OCI-LY1 (cell line): ENCODE results near the gene CDK5RAP2.

Experiments
- EZH2 ChIP-seq: fragments of 200-600 bp; sonication (generic), shearing (Covaris generic); IDR thresholded peaks from 2 replicates; pipeline ENCODE4 v1.8.0; 2017; ENCODE audit warnings: borderline replicate concordance, mixed run types, mild to moderate bottlenecking, antibody characterized with exemption, low read length, moderate library complexity, mixed read lengths
- TF ChIP-seq, protein P1 (sequence below): fragments of 200-600 bp; sonication (generic), shearing (Covaris generic); IDR thresholded peaks from 2 replicates; pipeline ENCODE4 v1.5.1; 2017; ENCODE audit warnings: mild to moderate bottlenecking, antibody characterized with exemption, low read length, moderate library complexity, mixed read lengths

DNA sequence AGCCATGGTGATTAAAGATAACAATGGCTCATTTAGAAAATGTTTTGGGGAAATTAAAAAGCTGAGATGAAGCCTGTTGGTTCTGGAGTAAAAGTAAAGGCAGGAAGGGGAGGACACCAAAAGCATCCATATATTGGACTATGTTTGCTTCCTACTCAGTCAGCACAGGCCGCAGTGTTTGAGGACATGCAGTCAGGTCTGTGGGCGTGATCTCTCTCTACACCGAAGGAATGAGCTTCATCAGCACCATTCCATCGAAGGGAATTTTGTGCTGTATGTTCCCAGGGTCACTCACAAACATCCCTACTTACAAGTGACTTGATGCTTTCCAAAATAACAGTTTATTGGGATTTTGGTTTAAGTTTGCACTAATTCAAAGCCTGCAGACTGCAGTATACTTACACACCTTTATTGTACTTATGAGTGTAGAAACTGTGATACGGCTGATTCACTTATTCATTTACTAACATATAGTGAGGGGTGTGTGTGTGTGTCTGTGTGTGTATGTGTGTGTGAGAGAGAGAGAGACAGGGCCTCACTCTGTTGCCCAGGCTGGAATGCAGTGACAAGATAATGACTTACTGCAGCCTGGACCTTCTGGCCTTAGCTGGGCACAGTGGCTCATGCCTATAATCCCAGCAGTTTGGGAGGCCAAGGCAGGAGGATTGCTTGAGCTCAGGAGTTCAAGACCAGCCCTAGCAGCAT, 13.4 kb upstream of the CDK5RAP2 start:
- TF ChIP-seq, protein P1, sequence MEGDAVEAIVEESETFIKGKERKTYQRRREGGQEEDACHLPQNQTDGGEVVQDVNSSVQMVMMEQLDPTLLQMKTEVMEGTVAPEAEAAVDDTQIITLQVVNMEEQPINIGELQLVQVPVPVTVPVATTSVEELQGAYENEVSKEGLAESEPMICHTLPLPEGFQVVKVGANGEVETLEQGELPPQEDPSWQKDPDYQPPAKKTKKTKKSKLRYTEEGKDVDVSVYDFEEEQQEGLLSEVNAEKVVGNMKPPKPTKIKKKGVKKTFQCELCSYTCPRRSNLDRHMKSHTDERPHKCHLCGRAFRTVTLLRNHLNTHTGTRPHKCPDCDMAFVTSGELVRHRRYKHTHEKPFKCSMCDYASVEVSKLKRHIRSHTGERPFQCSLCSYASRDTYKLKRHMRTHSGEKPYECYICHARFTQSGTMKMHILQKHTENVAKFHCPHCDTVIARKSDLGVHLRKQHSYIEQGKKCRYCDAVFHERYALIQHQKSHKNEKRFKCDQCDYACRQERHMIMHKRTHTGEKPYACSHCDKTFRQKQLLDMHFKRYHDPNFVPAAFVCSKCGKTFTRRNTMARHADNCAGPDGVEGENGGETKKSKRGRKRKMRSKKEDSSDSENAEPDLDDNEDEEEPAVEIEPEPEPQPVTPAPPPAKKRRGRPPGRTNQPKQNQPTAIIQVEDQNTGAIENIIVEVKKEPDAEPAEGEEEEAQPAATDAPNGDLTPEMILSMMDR: no peak
- no peak for TF ChIP-seq EZH2
